Measurements from ENCODE around the gene PERP.

DNA sequence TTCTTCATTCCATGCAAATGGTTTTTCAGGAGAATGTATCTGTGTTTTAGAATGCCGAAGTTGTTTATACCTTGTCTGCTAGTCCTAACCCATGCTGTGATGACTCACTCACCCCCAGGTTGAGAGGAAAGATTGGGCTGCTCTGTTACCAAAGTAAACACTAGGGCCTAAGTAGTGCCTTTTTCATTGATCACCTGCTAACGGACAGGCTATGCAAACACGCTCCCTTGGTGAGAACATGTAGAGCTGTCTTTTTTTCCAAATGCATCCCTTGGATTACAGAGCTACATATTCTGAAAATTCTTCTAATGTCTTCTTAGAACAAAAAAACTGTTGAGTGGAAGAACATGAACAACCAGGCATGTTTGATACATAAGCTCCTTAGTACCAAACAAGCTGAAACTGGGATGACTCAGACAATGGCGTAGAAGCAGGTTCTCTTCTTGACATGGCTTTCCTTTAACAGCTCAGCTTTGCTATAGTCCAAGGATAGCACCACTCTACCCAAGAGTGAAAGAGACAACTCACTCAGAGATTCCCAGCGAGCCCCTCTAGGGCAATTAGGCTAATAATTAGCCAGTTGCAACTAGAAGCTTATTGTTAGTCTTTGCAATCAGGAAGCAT is 20.5 kb downstream of the PERP start:
- TF ChIP-seq TAF1 (IDR thresholded peaks at IDR 0.05; ENCODE audit: borderline replicate concordance, low read depth, low read length) (no peak), SMC3 (IDR thresholded peaks at IDR 0.05; ENCODE audit: low read depth, low read length) (no peak), CTCF (IDR thresholded peaks at IDR 0.05) (no peak), RAD21 (IDR thresholded peaks at IDR 0.05; ENCODE audit: low read length) (no peak), FOXJ3 (CRISPR knock-in tag; IDR thresholded peaks at IDR 0.05) (no peak), PBX3 (IDR thresholded peaks at IDR 0.05) (no peak), MXI1 (IDR thresholded peaks at IDR 0.05; ENCODE audit: low read depth, low read length) (no peak), POLR2AphosphoS5 (IDR thresholded peaks at IDR 0.05; ENCODE audit: low read depth, low read length) (no peak)
- TF ChIP-seq, protein P1, sequence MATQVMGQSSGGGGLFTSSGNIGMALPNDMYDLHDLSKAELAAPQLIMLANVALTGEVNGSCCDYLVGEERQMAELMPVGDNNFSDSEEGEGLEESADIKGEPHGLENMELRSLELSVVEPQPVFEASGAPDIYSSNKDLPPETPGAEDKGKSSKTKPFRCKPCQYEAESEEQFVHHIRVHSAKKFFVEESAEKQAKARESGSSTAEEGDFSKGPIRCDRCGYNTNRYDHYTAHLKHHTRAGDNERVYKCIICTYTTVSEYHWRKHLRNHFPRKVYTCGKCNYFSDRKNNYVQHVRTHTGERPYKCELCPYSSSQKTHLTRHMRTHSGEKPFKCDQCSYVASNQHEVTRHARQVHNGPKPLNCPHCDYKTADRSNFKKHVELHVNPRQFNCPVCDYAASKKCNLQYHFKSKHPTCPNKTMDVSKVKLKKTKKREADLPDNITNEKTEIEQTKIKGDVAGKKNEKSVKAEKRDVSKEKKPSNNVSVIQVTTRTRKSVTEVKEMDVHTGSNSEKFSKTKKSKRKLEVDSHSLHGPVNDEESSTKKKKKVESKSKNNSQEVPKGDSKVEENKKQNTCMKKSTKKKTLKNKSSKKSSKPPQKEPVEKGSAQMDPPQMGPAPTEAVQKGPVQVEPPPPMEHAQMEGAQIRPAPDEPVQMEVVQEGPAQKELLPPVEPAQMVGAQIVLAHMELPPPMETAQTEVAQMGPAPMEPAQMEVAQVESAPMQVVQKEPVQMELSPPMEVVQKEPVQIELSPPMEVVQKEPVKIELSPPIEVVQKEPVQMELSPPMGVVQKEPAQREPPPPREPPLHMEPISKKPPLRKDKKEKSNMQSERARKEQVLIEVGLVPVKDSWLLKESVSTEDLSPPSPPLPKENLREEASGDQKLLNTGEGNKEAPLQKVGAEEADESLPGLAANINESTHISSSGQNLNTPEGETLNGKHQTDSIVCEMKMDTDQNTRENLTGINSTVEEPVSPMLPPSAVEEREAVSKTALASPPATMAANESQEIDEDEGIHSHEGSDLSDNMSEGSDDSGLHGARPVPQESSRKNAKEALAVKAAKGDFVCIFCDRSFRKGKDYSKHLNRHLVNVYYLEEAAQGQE (IDR thresholded peaks at IDR 0.05; ENCODE audit: low read depth, low read length): no peak
- TF ChIP-seq, protein P2, sequence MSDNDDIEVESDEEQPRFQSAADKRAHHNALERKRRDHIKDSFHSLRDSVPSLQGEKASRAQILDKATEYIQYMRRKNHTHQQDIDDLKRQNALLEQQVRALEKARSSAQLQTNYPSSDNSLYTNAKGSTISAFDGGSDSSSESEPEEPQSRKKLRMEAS (IDR thresholded peaks at IDR 0.05; ENCODE audit: low read depth): no peak

Measured in SK-N-SH (cell line).